HepG2 (cell line): Measurements from ENCODE around the gene ZNF653. TPM values are rescaled to one million over a fixed set of nuclear protein-coding genes. Genes with fewer than 3 reads are reported as not detected.

ENCODE experiments used
- CENPX ChIP-seq: sonication (generic); formaldehyde crosslinking; IDR thresholded peaks from 2 replicates; pipeline ENCODE4 v1.9.0; 2021; ENCODE audit warnings: mild to moderate bottlenecking, missing genetic modification reagents, moderate library complexity
- CERS6 ChIP-seq: sonication (generic); formaldehyde crosslinking; IDR thresholded peaks from 2 replicates; pipeline ENCODE4 v1.5.0; 2020; ENCODE audit warnings: missing genetic modification reagents
- DMAP1 ChIP-seq: IDR thresholded peaks from 2 replicates; pipeline ENCODE4 v1.6.1; 2016
- DNMT3B ChIP-seq: conservative IDR thresholded peaks from 2 replicates; pipeline ENCODE4 v1.6.1; 2016; ENCODE audit warnings: missing biosample characterization, control low read depth
- HOXA3 ChIP-seq: sonication (generic); formaldehyde crosslinking; IDR thresholded peaks from 2 replicates; pipeline ENCODE4 v1.5.0; 2020; ENCODE audit warnings: missing genetic modification reagents
- JUND ChIP-seq: sonication (generic); formaldehyde crosslinking; IDR thresholded peaks from 2 replicates; pipeline ENCODE4 v1.8.0; 2022; ENCODE audit warnings: mild to moderate bottlenecking, missing genetic modification reagents
- KAT2B ChIP-seq: fragments of 150-350 bp; IDR thresholded peaks from 2 replicates; pipeline ENCODE4 v1.6.1; 2014; ENCODE audit warnings: low read depth, low read length, borderline replicate concordance
- KAT8 ChIP-seq: IDR thresholded peaks from 2 replicates; pipeline ENCODE4 v1.6.1; 2016; ENCODE audit warnings: missing genetic modification reagents, missing compliant biosample characterization
- KDM3A ChIP-seq: IDR thresholded peaks from 2 replicates; pipeline ENCODE4 v1.6.1; 2018; ENCODE audit warnings: low read depth, missing compliant biosample characterization
- ZFP36L2 ChIP-seq: sonication (generic); formaldehyde crosslinking; IDR thresholded peaks from 2 replicates; pipeline ENCODE4 v1.4.0; 2020; ENCODE audit warnings: missing genetic modification reagents
- ZHX1 ChIP-seq: sonication (generic); formaldehyde crosslinking; IDR thresholded peaks from 2 replicates; pipeline ENCODE4 v1.8.1; 2022; ENCODE audit warnings: low read depth, mild to moderate bottlenecking, missing genetic modification reagents
- ZNF136 ChIP-seq: sonication (generic); formaldehyde crosslinking; IDR thresholded peaks from 2 replicates; pipeline ENCODE4 v1.8.1; 2022; ENCODE audit warnings: low read depth, mild to moderate bottlenecking, moderate library complexity, missing genetic modification reagents
- ZNF18 ChIP-seq: sonication (generic); formaldehyde crosslinking; IDR thresholded peaks from 2 replicates; pipeline ENCODE4 v1.8.0; 2022; ENCODE audit warnings: mild to moderate bottlenecking, missing genetic modification reagents; ENCODE audit not compliant: insufficient replicate concordance
- ZNF280D ChIP-seq: sonication (generic); formaldehyde crosslinking; IDR thresholded peaks from 2 replicates; pipeline ENCODE4 v1.5.1; 2020; ENCODE audit warnings: mild to moderate bottlenecking, missing genetic modification reagents
- ZNF44 ChIP-seq: sonication (generic); formaldehyde crosslinking; IDR thresholded peaks from 2 replicates; pipeline ENCODE4 v1.5.1; 2020; ENCODE audit warnings: mild to moderate bottlenecking, missing genetic modification reagents
- ZNF549 ChIP-seq: sonication (generic); formaldehyde crosslinking; IDR thresholded peaks from 2 replicates; pipeline ENCODE4 v1.5.0; 2020; ENCODE audit warnings: missing genetic modification reagents
- ZNF556 ChIP-seq: sonication (generic); formaldehyde crosslinking; IDR thresholded peaks from 2 replicates; pipeline ENCODE4 v1.4.0; 2020; ENCODE audit warnings: mild to moderate bottlenecking, missing genetic modification reagents, borderline replicate concordance
- ZNF772 ChIP-seq: sonication (generic); formaldehyde crosslinking; IDR thresholded peaks from 2 replicates; pipeline ENCODE4 v1.5.0; 2020; ENCODE audit warnings: mild to moderate bottlenecking, missing genetic modification reagents
- ZNF891 ChIP-seq: sonication (generic); formaldehyde crosslinking; IDR thresholded peaks from 2 replicates; pipeline ENCODE4 v1.5.0; 2020; ENCODE audit warnings: mild to moderate bottlenecking, missing genetic modification reagents
- polyA plus RNA-seq, 8 experiments: library from polyadenylated mRNA; depleted of rRNA in 3 of 8; stranded (reverse) in 7 of 8; unstranded in 1 of 8; fragments of >200 nt; fragmentation: Illumina TruSeq in 4 of 8; extraction: Trizol in 4 of 8; gene quantifications; 2 replicates each; pipeline versions ENCODE4 v1.2.1 to v1.2.3, GENCODE V29; 2011 to 2016; ENCODE audit warnings: low read depth in 4 of 8, missing spikeins in 1 of 8, mixed read lengths in 1 of 8; ENCODE audit not compliant: insufficient read depth in 1 of 8
- total RNA-seq, 5 experiments: library from RNA; depleted of rRNA; stranded (reverse); fragments of >200 nt; fragmentation: Illumina TruSeq; extraction: Trizol; gene quantifications; 2 replicates each; pipeline ENCODE4 v1.2.3, GENCODE V29; 2016; ENCODE audit warnings: low read depth in 1 of 5
- TF ChIP-seq, protein P1 (sequence below): sonication (generic); formaldehyde crosslinking; IDR thresholded peaks from 2 replicates; pipeline ENCODE4 v1.8.1; 2023; ENCODE audit warnings: mild to moderate bottlenecking, moderate library complexity, missing genetic modification reagents

ZNF653 gene
- total and polyA plus RNA-seq, 2 of the 13 experiments (the other 11 are each of a cell fraction or from before 2014, with no cell fraction given) = 4.7 to 7.1 TPM

- TF ChIP-seq ZNF891 (CRISPR knock-in tag) = peak; percentile 92; the same call in 1 of the 2 replicates
- peak; percentile 84; the same call in 1 of the 2 replicates for TF ChIP-seq ZNF136
- TF ChIP-seq KAT8 (CRISPR knock-in tag) = peak; percentile 99
- TF ChIP-seq KDM3A (CRISPR knock-in tag) = peak; percentile 70
- TF ChIP-seq DMAP1 (CRISPR knock-in tag) = peak; percentile 87; the same call in 1 of the 2 replicates
- peak; percentile 89 for TF ChIP-seq DNMT3B (CRISPR knock-in tag)
- TF ChIP-seq ZNF280D (CRISPR knock-in tag) = peak; percentile 78; the same call in 1 of the 2 replicates
- TF ChIP-seq, protein P1, sequence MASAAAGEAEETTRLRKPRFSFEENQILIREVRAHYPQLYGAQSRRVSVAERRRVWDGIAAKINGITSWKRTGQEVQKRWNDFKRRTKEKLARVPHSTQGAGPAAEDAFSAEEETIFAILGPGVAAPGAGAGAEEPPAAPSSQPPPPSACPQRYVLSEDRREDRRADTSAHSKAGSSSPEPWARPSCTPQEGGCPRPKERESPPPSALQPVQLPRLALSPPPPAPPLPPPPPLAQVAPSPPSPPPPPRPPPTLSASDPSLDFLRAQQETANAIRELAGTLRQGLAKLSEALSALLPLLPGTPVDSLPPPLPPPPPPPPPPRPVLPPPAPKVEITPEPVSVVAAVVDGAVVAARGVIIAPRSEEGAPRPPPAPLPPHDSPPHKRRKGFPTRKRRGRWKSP = 0 out of 2 replicates have a peak, but pooled peaks have one; percentile 30
- TF ChIP-seq ZFP36L2 (CRISPR knock-in tag) = no peak; the same call in 1 of the 2 replicates
- TF ChIP-seq ZHX1 (CRISPR knock-in tag) = no peak
- peak; percentile 60 for TF ChIP-seq ZNF18 (CRISPR knock-in tag)
- 0 out of 2 replicates have a peak, but pooled peaks have one; percentile 37 for TF ChIP-seq ZNF549
- peak; percentile 31; the same call in 1 of the 2 replicates for TF ChIP-seq JUND (CRISPR knock-in tag)
- TF ChIP-seq KAT2B = no peak
- TF ChIP-seq ZNF556 (CRISPR knock-in tag) = 0 out of 2 replicates have a peak, but pooled peaks have one; percentile 87
- peak; percentile 80; the same call in 1 of the 2 replicates for TF ChIP-seq HOXA3 (CRISPR knock-in tag)
- no peak for TF ChIP-seq CERS6
- TF ChIP-seq ZNF44 (CRISPR knock-in tag) = peak; percentile 90; the same call in 1 of the 2 replicates
- TF ChIP-seq ZNF772 (CRISPR knock-in tag) = peak; percentile 84
- no peak for TF ChIP-seq CENPX
These were observed 23.1 kb upstream of the ZNF653 start, which contains the start of gene ECSIT (continued) for GRCh38 chr19:11528551-11529341.
